HG03066 (cell line): Measurements from ENCODE around the gene OOSP1.
"Not testable (repeated sequence)": the region's sequence is repeated elsewhere in the genome, so short reads cannot be mapped to it uniquely, and the experiment has no call there.

Experiments
- ATAC-seq: cut with Tn5 transposase; IDR thresholded peaks from one replicate; pipeline ENCODE4 v1.9.1; 2021; ENCODE audit warnings: low read depth; ENCODE audit not compliant: unreplicated experiment

Gene OOSP1

DNA sequence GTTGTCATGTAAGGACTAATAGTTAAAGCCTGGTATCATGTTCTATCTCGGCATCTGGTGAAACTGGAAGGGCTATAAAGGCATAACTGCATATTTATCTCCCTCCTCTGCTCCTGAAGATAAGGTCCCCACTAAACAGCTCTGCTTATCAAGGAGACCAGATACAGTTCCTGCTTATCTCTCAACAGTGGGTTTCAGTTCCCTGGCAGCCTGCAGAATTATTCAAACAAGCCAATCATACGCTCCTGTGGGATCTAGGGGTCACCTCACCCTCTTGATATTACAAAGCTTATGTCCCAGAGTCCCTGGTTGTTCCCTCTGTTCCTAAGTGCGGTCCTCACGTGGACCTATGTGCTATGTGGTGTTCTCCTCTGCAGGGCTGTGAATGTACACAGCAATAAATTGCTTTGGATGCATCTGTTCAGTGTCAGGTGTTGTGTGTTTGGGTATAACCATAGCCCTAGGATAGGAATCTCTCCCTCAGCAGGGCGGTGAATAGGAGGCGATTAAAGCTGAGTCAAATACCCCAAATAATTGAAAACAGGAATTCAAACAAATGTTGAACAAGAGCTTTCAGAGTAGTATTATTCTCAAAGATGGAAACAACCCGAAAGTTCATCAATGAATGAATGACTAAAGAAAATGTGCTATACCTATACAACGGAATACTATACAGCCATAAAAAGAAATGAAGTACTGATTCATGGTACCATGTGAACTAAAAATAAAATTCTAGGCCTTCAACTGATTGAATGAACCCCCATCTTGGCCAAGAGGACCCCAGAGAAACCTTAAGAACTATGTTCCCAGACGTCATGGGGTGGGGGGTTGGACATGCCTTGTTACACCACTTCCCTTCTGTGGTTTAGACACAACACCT, 22.5 kb downstream of the OOSP1 start:
- no peak for ATAC-seq

DNA sequence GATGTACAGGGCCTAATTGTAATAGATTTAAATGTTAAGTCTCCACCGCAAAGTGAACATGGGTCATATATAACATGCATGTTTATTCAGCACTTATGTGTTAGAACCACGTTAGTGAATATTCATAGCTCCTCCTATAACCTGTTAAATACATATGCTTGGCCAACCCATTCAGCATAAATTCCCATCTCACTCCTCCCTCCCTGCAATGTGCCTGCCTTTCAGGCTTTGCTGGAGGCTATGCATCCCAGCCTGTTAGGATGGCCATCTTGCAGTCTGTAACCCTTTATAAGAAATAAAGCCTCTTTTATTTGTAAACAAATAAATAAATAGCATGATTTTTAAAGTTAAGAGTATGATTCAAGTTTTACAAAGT, 23.9 kb downstream of the OOSP1 start:
- ATAC-seq: no peak

DNA sequence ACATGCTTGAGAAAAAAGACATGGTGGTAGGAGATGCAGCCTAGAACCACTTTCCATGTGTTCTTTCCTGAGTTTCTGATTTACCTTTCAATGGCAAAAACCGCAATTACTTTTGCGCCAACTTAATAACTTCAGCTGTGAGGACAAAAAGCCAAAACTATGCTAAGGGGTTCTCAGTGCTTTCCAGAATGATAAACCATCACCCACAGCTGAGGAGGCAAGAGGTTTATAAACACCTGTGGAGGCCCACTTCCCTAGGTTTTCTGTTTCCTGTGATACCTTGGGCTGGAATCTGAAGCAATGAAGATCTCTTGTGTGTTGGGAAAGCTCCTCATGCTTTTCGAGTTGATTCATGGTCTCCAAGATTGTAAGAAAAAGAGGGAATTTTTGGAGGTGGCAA, 25.5 kb downstream of the OOSP1 start, which contains the start of gene OOSP4A:
OOSP4A (plus strand) TSS at position 301 of the 400 bp plus-strand sequence; CDS start at position 301, 0 bp downstream.
- no peak for ATAC-seq

DNA sequence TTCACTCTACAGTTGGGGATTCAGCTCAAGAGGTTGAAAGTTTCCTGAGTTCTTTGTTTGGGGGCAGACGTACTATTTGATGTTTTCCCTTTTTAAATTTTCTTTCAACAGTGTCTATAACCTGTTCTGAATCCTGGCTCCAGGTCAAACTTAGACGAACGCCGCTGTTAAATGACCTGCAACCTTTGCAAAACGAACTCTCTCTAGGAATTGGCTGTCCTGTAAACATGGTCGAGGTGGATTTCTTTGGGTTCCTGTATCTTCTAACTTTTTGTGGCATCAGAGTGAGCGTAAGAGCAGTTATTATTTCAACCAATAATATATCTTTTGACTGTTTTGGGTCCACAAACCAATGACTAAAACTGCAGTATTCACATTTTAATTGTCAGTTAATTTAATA, 27.2 kb downstream of the OOSP1 start:
- no peak for ATAC-seq

DNA sequence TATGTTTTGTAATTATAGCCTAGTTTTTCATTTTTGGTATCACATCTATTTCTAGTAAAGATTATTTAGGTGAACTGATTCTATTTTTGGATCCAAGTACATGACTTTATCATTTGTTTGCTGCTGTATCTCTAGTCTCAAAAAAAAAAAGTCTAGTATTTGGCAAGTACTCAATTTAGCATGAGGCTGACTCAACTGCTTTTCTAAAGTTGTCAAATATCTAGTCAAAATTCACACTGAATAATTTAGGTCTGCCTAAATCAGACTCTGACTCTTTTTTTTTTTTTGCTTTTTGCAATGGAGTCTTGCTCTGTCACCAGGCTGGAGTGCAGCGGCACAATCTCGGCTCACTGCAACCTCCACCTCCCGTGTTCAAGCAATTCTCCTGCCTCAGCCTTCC, 28.0 kb downstream of the OOSP1 start:
- ATAC-seq: no peak

DNA sequence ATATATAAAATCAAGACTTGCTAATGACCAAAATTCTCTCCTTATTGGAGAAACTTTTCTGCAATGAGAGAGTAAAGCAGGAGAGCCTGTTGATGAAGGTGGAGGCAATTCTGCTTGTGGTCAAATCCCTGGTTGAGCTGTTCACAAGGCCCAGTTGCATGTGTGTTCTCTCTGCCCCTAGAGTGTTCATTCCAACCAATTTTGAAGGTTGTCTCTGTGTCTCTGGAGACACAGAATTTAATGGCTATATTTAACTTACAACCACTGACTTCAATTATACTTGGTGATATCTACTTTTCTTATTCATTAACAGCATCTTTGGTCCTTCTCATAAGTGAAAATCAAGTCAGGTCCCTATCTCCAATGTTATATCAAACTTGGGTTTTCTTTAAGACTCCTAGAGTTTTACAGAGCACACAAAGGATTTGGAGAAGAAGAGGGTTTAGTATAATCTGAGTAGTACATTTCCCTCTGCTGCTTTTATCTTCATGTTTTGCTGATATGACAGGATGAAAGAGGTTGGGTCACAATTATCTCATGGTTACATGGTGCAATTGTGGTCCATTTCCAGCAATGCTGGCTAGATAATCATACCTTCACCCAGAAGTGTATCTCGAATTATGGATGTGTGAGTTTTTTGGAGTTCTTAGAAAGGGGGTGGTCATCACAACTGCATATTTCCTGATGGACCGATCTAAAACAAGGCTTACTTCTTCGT, 29.6 kb downstream of the OOSP1 start:
- no peak for ATAC-seq

DNA sequence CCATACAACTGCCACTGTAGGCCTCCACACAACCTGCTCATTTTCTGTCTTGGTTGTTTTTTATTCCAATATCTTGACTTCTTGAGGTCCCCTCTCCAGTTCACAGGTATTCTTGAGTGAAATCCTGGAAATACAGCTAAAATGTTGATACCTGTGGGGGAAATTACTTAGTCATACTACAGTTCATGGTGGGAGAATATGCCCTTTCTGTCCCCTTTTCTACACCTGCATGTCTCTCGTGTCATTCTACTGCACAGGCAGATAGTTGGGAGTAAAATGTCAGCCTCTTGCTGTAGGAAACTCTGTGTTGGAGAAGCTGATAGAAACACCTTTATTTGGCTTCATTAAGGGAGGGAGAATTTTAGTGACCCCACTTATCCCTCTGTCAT, 30.2 kb downstream of the OOSP1 start:
- no peak for ATAC-seq

DNA sequence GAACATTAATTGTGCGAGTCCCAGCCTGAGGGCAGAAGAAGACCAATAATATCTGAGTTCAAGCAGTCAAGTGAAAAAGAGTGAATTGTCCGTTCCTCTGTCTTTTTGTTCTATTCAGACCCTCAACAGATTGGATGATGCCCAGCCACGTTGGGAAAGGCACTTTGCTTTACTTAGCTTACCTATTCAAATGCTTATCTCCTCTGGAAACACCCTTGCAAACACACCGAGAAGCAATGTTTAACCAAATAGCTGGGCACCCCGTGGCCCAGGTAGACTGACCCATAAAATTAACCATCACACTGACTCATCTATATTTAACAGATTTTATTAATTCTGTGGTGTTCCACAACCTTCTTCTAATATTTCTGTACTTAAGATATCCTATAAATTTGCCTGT, 34.9 kb downstream of the OOSP1 start:
- ATAC-seq: no peak

DNA sequence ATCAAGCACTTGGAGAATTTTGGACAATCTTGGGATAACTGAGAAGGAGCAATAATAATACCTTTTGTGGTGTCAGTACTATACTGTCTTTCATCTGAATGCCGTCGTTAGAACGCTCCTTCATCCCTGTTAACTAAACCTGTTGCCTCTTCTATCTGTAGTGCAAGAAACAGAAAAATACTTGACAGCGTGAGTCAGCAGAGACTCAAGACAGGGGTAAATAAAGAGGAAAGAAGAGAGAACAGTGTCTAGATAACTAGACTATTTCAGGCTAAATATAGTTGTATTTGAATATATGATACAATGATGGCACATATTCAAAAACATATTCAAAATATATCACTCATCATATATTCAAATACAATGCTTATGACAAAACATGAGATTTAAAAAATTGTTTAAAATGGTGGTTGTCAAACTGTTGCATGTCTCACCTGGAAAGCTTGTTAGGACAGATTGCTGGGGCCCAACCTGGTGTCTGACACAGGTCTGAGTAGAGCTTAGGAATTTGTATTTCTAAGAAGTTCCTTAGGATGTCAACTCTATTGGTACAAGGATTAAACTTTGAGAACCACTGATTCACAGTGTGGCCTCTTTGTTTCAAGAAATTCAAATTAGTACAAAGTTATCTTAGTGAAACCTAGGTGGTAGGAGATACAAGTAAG, 43.0 kb downstream of the OOSP1 start:
- ATAC-seq: no peak

DNA sequence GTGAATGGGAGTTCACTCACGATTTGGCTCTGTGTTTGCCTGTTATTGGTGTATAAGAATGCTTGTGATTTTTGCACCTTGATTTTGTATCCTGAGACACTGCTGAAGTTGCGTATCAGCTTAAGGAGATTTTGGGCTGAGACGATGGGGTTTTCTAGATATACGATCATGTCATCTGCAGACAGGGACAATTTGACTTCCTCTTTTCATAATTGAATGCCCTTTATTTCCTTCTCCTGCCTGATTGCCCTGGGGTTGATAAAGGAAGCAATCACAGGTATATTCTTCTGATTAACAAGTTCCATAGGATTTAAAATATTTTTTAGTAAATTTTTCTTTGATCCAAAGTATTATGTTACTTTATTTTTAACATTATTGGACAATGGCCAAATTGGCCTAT, 43.8 kb downstream of the OOSP1 start:
- not testable (repeated sequence) for ATAC-seq

DNA sequence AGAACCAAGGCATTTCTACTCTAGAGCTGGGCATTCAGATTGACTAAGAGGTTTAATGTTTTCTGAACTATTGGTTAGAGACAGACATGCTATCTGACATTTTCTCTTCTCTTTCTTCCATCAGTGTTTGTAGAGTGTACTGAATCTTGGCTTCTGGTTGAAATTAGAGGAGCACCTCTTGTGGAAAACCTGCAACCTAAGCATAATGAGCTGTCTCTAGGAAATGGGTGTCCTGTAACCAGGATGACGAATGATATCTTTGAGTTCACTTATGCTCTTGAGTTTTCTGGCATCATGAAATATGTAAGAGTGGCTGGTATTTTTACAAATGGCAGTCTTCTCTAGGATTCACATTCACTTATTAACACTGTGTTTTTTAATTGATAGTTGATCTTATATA, 45.0 kb downstream of the OOSP1 start:
- no peak for ATAC-seq

DNA sequence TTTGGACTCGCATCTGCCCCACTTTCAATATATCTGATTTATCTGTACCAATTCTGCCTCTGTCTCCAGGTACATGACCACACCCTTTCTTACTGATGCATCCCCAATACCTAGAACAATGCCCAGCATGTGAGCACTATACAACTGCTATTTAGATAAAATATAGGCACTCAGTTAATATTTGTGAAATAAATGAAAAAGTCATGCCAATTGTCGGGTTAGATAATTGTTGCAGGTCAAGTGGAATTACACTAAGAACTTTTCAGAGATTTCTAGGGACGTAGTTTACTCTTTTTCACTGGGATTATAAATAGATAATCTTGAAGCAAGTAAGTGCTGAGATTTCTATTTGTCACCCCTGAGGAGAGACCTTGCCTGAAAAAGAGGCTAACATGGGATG, 46.1 kb downstream of the OOSP1 start:
- no peak for ATAC-seq

DNA sequence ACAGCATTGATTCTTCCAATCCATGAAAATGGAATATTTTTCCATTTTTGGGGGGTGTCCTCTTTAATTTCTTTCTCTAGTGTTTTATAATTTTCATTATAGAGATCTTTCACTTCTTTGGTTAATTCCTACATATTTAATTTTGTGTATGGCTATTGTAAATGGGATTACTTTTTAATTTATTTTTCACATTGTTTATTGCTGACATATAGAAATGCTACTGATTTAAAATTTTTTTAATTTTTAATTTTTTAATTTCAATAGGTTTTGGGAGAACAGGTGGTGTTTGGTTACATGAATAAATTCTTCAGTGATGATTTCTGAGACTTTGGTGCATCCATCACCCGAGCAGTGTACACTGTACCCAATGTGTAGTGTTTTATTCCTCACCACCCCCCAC, 52.2 kb downstream of the OOSP1 start:
- no peak for ATAC-seq

DNA sequence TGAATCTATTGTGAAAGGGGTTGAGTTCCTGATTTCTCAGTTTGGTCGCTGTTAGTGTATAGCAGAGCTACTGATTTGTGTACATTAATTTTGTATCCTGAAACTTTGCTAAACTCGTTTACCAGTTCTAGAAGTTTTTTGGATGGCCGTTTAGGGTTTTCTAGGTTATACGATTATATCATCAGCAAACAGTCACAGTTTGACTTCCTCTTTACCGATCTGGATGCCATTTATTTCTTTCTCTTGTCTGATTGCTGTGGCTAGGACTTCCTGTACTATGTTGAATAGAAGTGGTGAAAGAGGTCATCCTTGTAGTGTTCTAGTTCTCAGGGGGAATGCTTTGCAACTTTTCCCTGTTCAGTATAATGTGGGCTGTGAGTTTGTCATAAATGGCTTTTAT, 54.2 kb downstream of the OOSP1 start:
- no peak for ATAC-seq

DNA sequence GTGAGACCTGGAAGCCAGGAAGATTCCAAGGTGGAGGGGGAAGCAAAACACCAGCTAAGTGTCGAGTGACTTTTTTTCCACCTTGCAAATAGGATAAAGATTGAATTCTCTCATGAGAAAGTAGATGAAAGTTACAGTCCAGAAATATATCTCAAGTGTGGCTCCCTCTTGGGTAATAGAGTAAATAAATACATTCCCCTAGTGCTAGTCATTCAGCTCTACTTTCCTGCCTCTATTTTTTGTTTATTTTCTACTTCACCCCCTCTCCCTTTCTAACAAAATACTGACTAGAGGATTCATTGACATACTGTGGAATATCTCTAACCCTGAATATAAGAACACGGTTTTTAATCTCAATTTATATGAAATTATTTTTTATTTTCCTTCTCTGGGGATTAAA, 59.6 kb downstream of the OOSP1 start:
- ATAC-seq: no peak

DNA sequence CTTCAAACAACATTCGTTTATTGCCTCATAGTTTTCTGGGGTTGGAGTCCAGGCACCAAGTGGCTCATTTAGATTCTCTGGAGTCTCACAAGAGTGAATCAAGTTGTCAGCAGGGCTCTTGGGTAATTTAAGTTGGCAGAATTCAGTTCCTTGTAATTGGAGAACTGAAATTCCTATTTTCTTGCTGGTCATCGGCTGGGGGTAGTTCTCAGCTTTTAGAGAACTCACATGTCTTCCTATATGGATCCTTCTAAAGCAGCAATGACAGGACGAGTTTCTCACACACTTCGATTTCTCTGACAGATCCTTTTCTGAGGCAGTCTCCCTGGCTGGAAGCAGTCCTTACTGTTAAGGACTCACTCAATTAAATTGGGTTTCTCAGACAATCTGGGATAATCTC, 61.5 kb downstream of the OOSP1 start:
- ATAC-seq: no peak

DNA sequence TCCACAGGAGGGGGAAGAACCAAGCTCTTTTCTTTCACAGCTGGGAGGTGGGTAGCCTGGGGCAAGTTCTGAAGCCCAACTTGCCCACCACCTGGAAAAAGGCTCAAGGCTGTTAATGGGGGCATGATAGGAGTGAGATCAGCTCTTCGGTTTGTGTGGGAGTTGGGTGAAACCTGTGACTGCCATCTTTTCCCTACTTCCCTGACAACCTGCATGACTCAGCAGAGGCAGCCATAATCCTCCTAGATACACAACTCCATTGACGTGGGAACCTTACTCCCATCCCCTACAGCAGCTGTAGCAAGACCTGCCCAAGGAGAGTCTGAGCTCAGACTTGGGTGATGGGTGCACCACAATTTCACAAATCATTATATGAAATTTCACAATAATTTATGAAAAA, 65.5 kb downstream of the OOSP1 start:
- no peak for ATAC-seq

DNA sequence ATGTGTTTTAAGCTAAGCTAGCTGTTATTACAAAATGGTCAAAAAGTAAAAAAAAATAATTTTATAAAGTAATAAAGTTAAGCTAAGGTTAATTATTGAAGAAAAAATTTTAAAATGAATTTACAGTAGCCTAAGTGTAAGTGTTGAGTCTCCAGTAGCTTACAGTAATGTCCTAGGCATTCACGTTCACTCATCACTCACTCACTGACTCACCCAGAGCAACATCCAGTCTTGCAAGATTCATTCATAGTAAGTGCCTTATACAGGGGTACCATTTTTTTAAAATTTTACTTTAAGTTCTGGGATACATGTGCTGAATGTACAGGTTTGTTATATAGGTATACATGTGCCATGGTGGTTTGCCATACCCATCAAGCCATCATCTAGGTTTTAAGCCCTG, 67.1 kb downstream of the OOSP1 start:
- no peak for ATAC-seq
